Activated CD4-positive, alpha-beta T cell treated with anti-CD3 and anti-CD28 coated beads, Interleukin-2, Interleukin-4, amounts not matched to agents 100 ng/mL and 50 ng/mL, durations not matched to agents 16 hours and 8 hours (primary cell): ENCODE measurements around the gene PNMA1.

Experiments
- DNase-seq: peaks from one replicate; pipeline ENCODE4 v3.0.0-alpha.2; 2020; ENCODE audit warnings: low spot score

The PNMA1 gene

GRCh38 chr14:73736842-73737241 lies 22.7 kb upstream of the PNMA1 start:
- DNase-seq: no peak

- no peak for DNase-seq
Observed at GRCh38 chr14:73732006-73732405, 17.8 kb upstream of the PNMA1 start.

- DNase-seq: no peak
Observed at GRCh38 chr14:73731111-73731510, 16.9 kb upstream of the PNMA1 start.

- no peak for DNase-seq
Observed at GRCh38 chr14:73729556-73730265, 15.5 kb upstream of the PNMA1 start.

- peak; percentile 90 for DNase-seq
Observed at GRCh38 chr14:73728717-73729330, 14.6 kb upstream of the PNMA1 start.

GRCh38 chr14:73727166-73727565 lies 13.0 kb upstream of the PNMA1 start:
- no peak for DNase-seq

GRCh38 chr14:73726025-73726961 lies 12.1 kb upstream of the PNMA1 start:
- no peak for DNase-seq

- no peak for DNase-seq
Observed at GRCh38 chr14:73725116-73726024, 11.2 kb upstream of the PNMA1 start.

GRCh38 chr14:73724696-73725095 lies 10.5 kb upstream of the PNMA1 start:
- no peak for DNase-seq

GRCh38 chr14:73723797-73724661 lies 9.8 kb upstream of the PNMA1 start:
- DNase-seq: no peak

- no peak for DNase-seq
Observed at GRCh38 chr14:73723406-73723796, 9.2 kb upstream of the PNMA1 start.

- no peak for DNase-seq
Observed at GRCh38 chr14:73722581-73722980, 8.4 kb upstream of the PNMA1 start.

GRCh38 chr14:73721101-73721821 lies 7.1 kb upstream of the PNMA1 start:
- DNase-seq: no peak

GRCh38 chr14:73720636-73721035 lies 6.5 kb upstream of the PNMA1 start:
- no peak for DNase-seq

- no peak for DNase-seq
Observed at GRCh38 chr14:73719791-73720190, 5.6 kb upstream of the PNMA1 start.

- DNase-seq: no peak
Observed at GRCh38 chr14:73719361-73719760, 5.2 kb upstream of the PNMA1 start.

GRCh38 chr14:73718418-73719251 lies 4.5 kb upstream of the PNMA1 start:
- no peak for DNase-seq

GRCh38 chr14:73717711-73718417 lies 3.7 kb upstream of the PNMA1 start:
- DNase-seq: no peak

GRCh38 chr14:73717266-73717665 lies 3.1 kb upstream of the PNMA1 start:
- no peak for DNase-seq
